Measurements from ENCODE around the gene NFIB. TPM values are rescaled to one million over a fixed set of nuclear protein-coding genes. Genes with fewer than 3 reads are reported as not detected.

Gene NFIB
- total RNA-seq, 1 donor from 2014 or later = 0.30 TPM

GRCh38 chr9:14243514-14244042, 70.4 kb downstream of the NFIB start:
- Mint-ChIP-seq H3K9me3 (no peaks in the 10 kb centered on the region), H3K4me3 (no peak overlapping the region), H3K27me3 (ENCODE audit: insufficient read depth, low read depth) (peaks cover 2% of the 10 kb centered on the region), H3K36me3 (no peaks in the 10 kb centered on the region), H3K4me1 (peaks cover 17% of the 10 kb centered on the region), H3K27ac (no peak overlapping the region)
- Histone ChIP-seq H4K20me1 (ENCODE audit: low read depth) (no peaks in the 10 kb centered on the region), H3K36me3 (no peaks in the 10 kb centered on the region), H3K4me1 (no peaks in the 10 kb centered on the region), H3K27me3 (no peaks in the 10 kb centered on the region), H3F3A (ENCODE audit: low read depth) (no peaks in the 10 kb centered on the region), H3K9ac (no peak overlapping the region), H2AFZ (replicated peaks) (no peak overlapping the region), H3K4me3 (no peak overlapping the region), H3K27ac (no peak overlapping the region), H3K4me2 (no peak overlapping the region), H3K9me3 (ENCODE audit: low read depth) (no peaks in the 10 kb centered on the region), H3K79me2 (ENCODE audit: low read depth) (no peaks in the 10 kb centered on the region)
- TF ChIP-seq EZH2phosphoT487 (IDR thresholded peaks at IDR 0.05) (no peak), CTCF (IDR thresholded peaks at IDR 0.05) (no peak), EZH2 (IDR thresholded peaks at IDR 0.05) (no peak)
- no peak for DNase-seq (ENCODE audit: low spot score)

DNA sequence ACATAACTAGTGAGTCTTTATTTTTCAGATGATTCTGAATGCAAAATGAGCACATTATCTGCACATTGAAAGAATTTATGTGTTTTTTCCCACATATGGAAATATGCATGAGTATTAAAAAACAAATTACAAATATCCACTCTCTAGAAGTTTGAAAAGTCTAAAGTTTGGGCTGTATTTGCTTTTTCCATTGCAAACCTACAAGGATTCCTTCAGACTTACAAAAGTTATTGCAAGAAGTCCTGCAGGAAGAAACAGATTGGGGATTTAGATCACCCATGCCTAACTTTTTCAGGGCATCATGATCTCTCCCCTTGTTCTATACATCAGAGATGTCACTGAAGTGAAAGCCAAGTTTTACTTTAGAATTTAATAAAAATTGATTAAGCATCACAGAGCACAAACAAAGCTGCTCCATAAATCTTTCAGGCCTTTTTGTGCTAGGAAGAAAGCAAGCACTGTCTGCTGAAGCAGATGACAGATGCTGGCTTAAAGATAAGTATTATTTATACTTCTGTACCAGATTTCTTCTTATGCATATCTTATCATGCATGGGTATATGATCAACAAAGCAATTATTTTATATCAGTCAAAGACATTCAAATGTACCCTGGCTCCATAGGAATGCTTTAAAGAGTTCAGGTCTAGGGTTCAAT, 71.7 kb downstream of the NFIB start:
- Mint-ChIP-seq H3K36me3 (no peaks in the 10 kb centered on the region), H3K27me3 (ENCODE audit: insufficient read depth, low read depth) (peaks cover 2% of the 10 kb centered on the region), H3K4me1 (peaks cover 26% of the 10 kb centered on the region), H3K9me3 (no peaks in the 10 kb centered on the region), H3K27ac (no peak overlapping the region), H3K4me3 (no peak overlapping the region)
- H3K4me2 ChIP-seq = no peak overlapping the region
- H2AFZ ChIP-seq (replicated peaks) = no peak overlapping the region
- H3K4me1 ChIP-seq = no peaks in the 10 kb centered on the region
- H3K27ac ChIP-seq = no peak overlapping the region
- H3K36me3 ChIP-seq = no peaks in the 10 kb centered on the region
- no peak overlapping the region for H3K9ac ChIP-seq
- no peaks in the 10 kb centered on the region for H4K20me1 ChIP-seq (ENCODE audit: low read depth)
- H3F3A ChIP-seq (ENCODE audit: low read depth) = no peaks in the 10 kb centered on the region
- no peaks in the 10 kb centered on the region for H3K9me3 ChIP-seq (ENCODE audit: low read depth)
- H3K27me3 ChIP-seq = no peaks in the 10 kb centered on the region
- no peaks in the 10 kb centered on the region for H3K79me2 ChIP-seq (ENCODE audit: low read depth)
- no peak for DNase-seq (ENCODE audit: low spot score)
- H3K4me3 ChIP-seq = no peak overlapping the region
- no peak for TF ChIP-seq CTCF (IDR thresholded peaks at IDR 0.05)
- no peak for TF ChIP-seq EZH2 (IDR thresholded peaks at IDR 0.05)
- TF ChIP-seq EZH2phosphoT487 (IDR thresholded peaks at IDR 0.05) = no peak

DNA sequence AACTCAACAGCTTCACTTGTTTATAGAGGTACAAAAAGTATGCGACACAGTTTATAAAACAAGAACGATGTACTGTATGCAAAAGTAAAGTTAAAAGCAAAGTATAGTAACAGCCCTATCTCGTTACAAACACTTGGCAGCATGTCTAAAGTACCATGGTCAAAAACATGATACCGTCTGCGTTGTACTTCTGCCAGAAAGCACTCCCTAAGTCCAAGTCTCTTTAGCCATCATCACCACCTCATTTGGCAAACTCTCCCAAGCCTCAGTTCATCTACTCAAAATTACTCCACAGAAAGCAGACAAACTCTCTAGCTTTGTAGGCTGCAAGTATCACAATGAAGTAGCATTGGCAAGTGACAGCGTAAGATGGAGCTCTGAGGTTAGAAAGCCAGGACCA, 73.4 kb downstream of the NFIB start:
- Mint-ChIP-seq H3K27me3 (ENCODE audit: insufficient read depth, low read depth) (no peaks in the 10 kb centered on the region), H3K4me1 (peaks cover 26% of the 10 kb centered on the region), H3K9me3 (no peaks in the 10 kb centered on the region), H3K36me3 (no peaks in the 10 kb centered on the region), H3K27ac (no peak overlapping the region), H3K4me3 (no peak overlapping the region)
- Histone ChIP-seq H3K9ac (no peak overlapping the region), H2AFZ (replicated peaks) (peak overlapping the region; percentile 38), H3K4me2 (no peak overlapping the region), H3F3A (ENCODE audit: low read depth) (no peaks in the 10 kb centered on the region), H3K4me1 (no peaks in the 10 kb centered on the region), H3K27ac (no peak overlapping the region), H3K79me2 (ENCODE audit: low read depth) (no peaks in the 10 kb centered on the region), H3K36me3 (no peaks in the 10 kb centered on the region), H3K27me3 (no peaks in the 10 kb centered on the region), H3K9me3 (ENCODE audit: low read depth) (no peaks in the 10 kb centered on the region), H3K4me3 (no peak overlapping the region), H4K20me1 (ENCODE audit: low read depth) (no peaks in the 10 kb centered on the region)
- no peak for DNase-seq (ENCODE audit: low spot score)
- TF ChIP-seq EZH2phosphoT487 (IDR thresholded peaks at IDR 0.05) (no peak), EZH2 (IDR thresholded peaks at IDR 0.05) (no peak), CTCF (IDR thresholded peaks at IDR 0.05) (no peak)
